K562 (cell line): ENCODE measurements around the gene DENND6A. TPM values are rescaled to one million over a fixed set of nuclear protein-coding genes. Genes with fewer than 3 reads are reported as not detected.
"Not testable (repeated sequence)": the region's sequence is repeated elsewhere in the genome, so short reads cannot be mapped to it uniquely, and the experiment has no call there.

Source experiments
- ATAC-seq: fragments of 200-7000 bp; cut with Tn5 transposase; 3 replicates; pipeline ENCODE4 v1.9.1; 2020; ENCODE audit warnings: moderate library complexity
- BruUV-seq: library from RNA; stranded (reverse); fragments of 400-500 nt; replicated peaks from 2 replicates; lab custom pipeline; 2021; lab: Mats Ljungman, UMichigan
- CTCF ChIA-PET: fragments of 300-600 bp; formaldehyde crosslinking; extraction: SDS; loops from one replicate; lab custom pipeline; 2021; ENCODE audit warnings: low intra/inter-chr PET ratio; lab: Yijun Ruan, JAX
- POLR2A ChIA-PET: fragments of 300-600, 350-650 bp; sonication (Branson Sonifier 250); formaldehyde crosslinking; extraction: SDS; loops from one replicate; lab custom pipeline; 2021; ENCODE audit warnings: antibody characterized with exemption, inconsistent platforms; lab: Yijun Ruan, JAX
- DNase-seq, 4 experiments: peaks; one replicate each; pipeline versions ENCODE4 v3.0.0 to v3.0.0-alpha.2; 2011 to 2018; ENCODE audit warnings: low spot score in 3 of 4, mixed read lengths in 3 of 4; ENCODE audit errors: extremely low read depth in 1 of 4
- FAIRE-seq: peaks from 2 replicates; lab custom pipeline; 2011; peaks lifted over from hg19 to GRCh38; lab: Jason Lieb, UNC
- H2AFZ ChIP-seq: 2 replicates; pipeline ENCODE4 v1.6.0; 2011; ENCODE audit warnings: low read depth, low read length, control low read depth, inconsistent platforms
- H3K27ac ChIP-seq: fragments of 200-600 bp; 3 replicates; pipeline ENCODE4 v1.8.0; 2011; ENCODE audit warnings: low read depth, mild to moderate bottlenecking, control low read depth, inconsistent platforms, low read length, moderate library complexity, mixed read lengths; ENCODE audit errors: extremely low read depth
- H3K27me3 ChIP-seq, 2 experiments: fragments of 300-600 bp in 1 of 2; 2 replicates in 1 of 2; 3 replicates in 1 of 2; pipeline versions ENCODE4 v1.6.0 to v1.8.0; 2011; ENCODE audit warnings: inconsistent platforms in 2 of 2, low read length in 2 of 2, mild to moderate bottlenecking in 1 of 2, mixed read lengths in 1 of 2, moderate library complexity in 1 of 2; ENCODE audit not compliant: control insufficient read depth in 2 of 2, insufficient read depth in 2 of 2
- H3K36me3 ChIP-seq: fragments of 300-600 bp; 3 replicates; pipeline ENCODE4 v1.8.0; 2011; ENCODE audit warnings: mild to moderate bottlenecking, low read length, inconsistent platforms; ENCODE audit not compliant: control insufficient read depth, insufficient read depth
- H3K4me1 ChIP-seq, 2 experiments: fragments of 200-600 bp in 1 of 2; replicated peaks in 1 of 2; 2 replicates in 1 of 2; 3 replicates in 1 of 2; pipeline versions ENCODE4 v1.5.1 to v1.8.0; 2011; ENCODE audit warnings: inconsistent platforms in 2 of 2, low read length in 2 of 2, mild to moderate bottlenecking in 1 of 2, mixed read lengths in 1 of 2, moderate library complexity in 1 of 2; ENCODE audit not compliant: control insufficient read depth in 2 of 2, insufficient read depth in 2 of 2
- H3K4me2 ChIP-seq: 2 replicates; pipeline ENCODE4 v1.6.1; 2011; ENCODE audit warnings: low read length, control low read depth, inconsistent platforms, mixed read lengths; ENCODE audit not compliant: insufficient read depth
- H3K4me3 ChIP-seq: fragments of 200-600 bp; sonication (generic), shearing (Covaris generic); 2 replicates; pipeline ENCODE4 v1.5.1; 2016; ENCODE audit warnings: control low read depth, inconsistent platforms
- H3K79me2 ChIP-seq: fragments of 200-600 bp; 3 replicates; pipeline ENCODE4 v1.8.0; 2011; ENCODE audit warnings: low read length, inconsistent platforms; ENCODE audit not compliant: control insufficient read depth, insufficient read depth
- H3K9ac ChIP-seq, 2 experiments: 2 replicates each; pipeline versions ENCODE4 v1.6.0 to v1.6.1; 2011; ENCODE audit warnings: low read depth in 2 of 2, low read length in 2 of 2, control low read depth in 1 of 2, inconsistent platforms in 1 of 2, mild to moderate bottlenecking in 1 of 2, mixed read lengths in 1 of 2; ENCODE audit not compliant: insufficient read depth in 1 of 2
- H3K9me1 ChIP-seq: one replicate; pipeline ENCODE4 v1.6.0; 2011; ENCODE audit warnings: inconsistent platforms, mild to moderate bottlenecking, low read length, moderate library complexity; ENCODE audit not compliant: control insufficient read depth, insufficient read depth
- H3K9me3 ChIP-seq: replicated peaks from 2 replicates; pipeline ENCODE4 v1.5.1; 2011; ENCODE audit warnings: low read depth, low read length, inconsistent platforms; ENCODE audit not compliant: control insufficient read depth, insufficient read depth
- H4K20me1 ChIP-seq: replicated peaks from 2 replicates; pipeline ENCODE4 v1.6.1; 2011; ENCODE audit warnings: low read length, inconsistent platforms, mixed read lengths; ENCODE audit not compliant: control insufficient read depth, insufficient read depth
- BCOR ChIP-seq: fragments of 450-650 bp; IDR thresholded peaks from 2 replicates; pipeline ENCODE4 v1.6.1; 2016
- CEBPB ChIP-seq: fragments of 450-650 bp; IDR thresholded peaks from 2 replicates; pipeline ENCODE4 v1.6.1; 2016; ENCODE audit warnings: missing genetic modification characterization, missing compliant biosample characterization
- CEBPG ChIP-seq, 3 experiments: fragments of 200-800 bp in 1 of 3; sonication (Bioruptor generic) in 1 of 3; sonication (generic) in 1 of 3; formaldehyde crosslinking in 1 of 3; IDR thresholded peaks in 2 of 3; conservative IDR thresholded peaks in 1 of 3; 2 replicates each; pipeline versions ENCODE4 v1.6.1 to v1.8.0; 2016 to 2022; ENCODE audit warnings: missing compliant biosample characterization in 2 of 3, missing genetic modification characterization in 2 of 3, mild to moderate bottlenecking in 1 of 3, missing genetic modification reagents in 1 of 3
- CHCHD3 ChIP-seq: fragments of 250-450 bp; sonication (Bioruptor Pico); IDR thresholded peaks from 2 replicates; pipeline ENCODE4 v2.1.2; 2022; ENCODE audit warnings: mild to moderate bottlenecking
- DIDO1 ChIP-seq: fragments of 450-650 bp; IDR thresholded peaks from 2 replicates; pipeline ENCODE4 v1.6.1; 2016; ENCODE audit warnings: low read depth, missing biosample characterization, missing genetic modification characterization
- NONO ChIP-seq, 2 experiments: fragments of 200-400 bp in 1 of 2; fragments of 450-650 bp in 1 of 2; formaldehyde crosslinking in 1 of 2; IDR thresholded peaks; 2 replicates each; pipeline ENCODE4 v1.6.1; 2017; ENCODE audit warnings: low read depth in 2 of 2, mild to moderate bottlenecking in 2 of 2, moderate library complexity in 2 of 2, low read length in 1 of 2
- SIRT6 ChIP-seq: IDR thresholded peaks from one replicate; pipeline ENCODE4 v1.6.1; 2012; ENCODE audit warnings: low read depth, mild to moderate bottlenecking, control low read depth, inconsistent platforms, low read length, moderate library complexity
- STAT5A ChIP-seq: IDR thresholded peaks from 2 replicates; pipeline ENCODE4 v1.6.1; 2012; ENCODE audit warnings: low read length, inconsistent platforms, borderline replicate concordance
- ZBED1 ChIP-seq: IDR thresholded peaks from 2 replicates; pipeline ENCODE4 v1.6.1; 2014
- ZNF77 ChIP-seq: fragments of 250-450 bp; sonication (Bioruptor Pico); IDR thresholded peaks from 2 replicates; pipeline ENCODE4 v1.5.0; 2020
- WGBS: fragments of 100-300 bp; shearing (Covaris generic); methylation state at CpG from one replicate; pipeline ENCODE4 v1.1.6; 2016; ENCODE audit warnings: low coverage, mixed read lengths; ENCODE audit not compliant: insufficient coverage; ENCODE audit errors: missing lambda C conversion rate; 5-methylcytosine and 5-hydroxymethylcytosine counted together
- in situ Hi-C: fragments of 300-500 bp; cut with MboI; formaldehyde crosslinking; loops from 4 replicates; pipeline ENCODE4 v1.15.0; 2018; ENCODE audit warnings: inconsistent platforms, mixed read lengths
- intact Hi-C: fragments of 100-400 bp; cut with micrococcal nuclease; formaldehyde crosslinking; loops from 2 replicates; pipeline ENCODE4 v1.14.2; 2022
- polyA plus RNA-seq, 8 experiments: library from polyadenylated mRNA; depleted of rRNA in 4 of 8; stranded (reverse) in 5 of 8; unstranded in 3 of 8; fragments of >200 nt; fragmentation: Nextera tagmentation in 2 of 8; fragmentation: Illumina TruSeq in 1 of 8; extraction: Ambion mirVana in 2 of 8; extraction: Trizol in 1 of 8; gene quantifications; 2 replicates each; pipeline versions ENCODE4 v1.2.1 to v1.2.3, GENCODE V29; 2011 to 2014; ENCODE audit warnings: inconsistent platforms in 1 of 8, missing spikeins in 1 of 8
- total RNA-seq, 7 experiments: library from RNA; depleted of rRNA in 6 of 7; stranded (reverse); fragments of >200 nt in 6 of 7; fragmentation: Illumina TruSeq in 2 of 7; extraction: Trizol in 2 of 7; gene quantifications; 2 replicates each; pipeline versions ENCODE4 v1.2.1 to v1.2.3, GENCODE V29; 2011 to 2021; ENCODE audit warnings: low replicate concordance in 1 of 7

DENND6A gene
- total and polyA plus RNA-seq, 9 of the 15 experiments (the other 6 are each of a cell fraction or from before 2014, with no cell fraction given), result 1.5 to 12.7 (median 7.1) TPM

DNA sequence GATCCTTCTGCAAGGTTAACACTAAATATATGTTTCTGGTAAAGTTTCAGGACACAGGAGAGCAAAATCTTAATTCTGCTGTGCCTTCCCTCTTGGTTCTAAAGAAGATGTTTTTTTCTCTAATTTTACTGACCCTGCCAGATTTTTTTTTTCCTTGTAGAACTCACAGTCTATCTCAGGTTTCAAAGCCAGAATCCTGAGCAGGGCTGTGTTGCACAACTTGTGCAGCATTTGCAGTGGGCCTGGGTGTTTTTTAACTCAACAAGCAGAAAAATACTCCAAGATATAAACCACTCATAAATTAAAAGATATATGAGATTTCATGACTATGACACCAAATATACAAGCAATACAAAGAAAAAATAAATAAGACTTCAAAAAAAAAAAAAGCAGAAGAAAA lies 55.5 kb downstream of the DENND6A start:
- in situ Hi-C loops, result no loop called here

DNA sequence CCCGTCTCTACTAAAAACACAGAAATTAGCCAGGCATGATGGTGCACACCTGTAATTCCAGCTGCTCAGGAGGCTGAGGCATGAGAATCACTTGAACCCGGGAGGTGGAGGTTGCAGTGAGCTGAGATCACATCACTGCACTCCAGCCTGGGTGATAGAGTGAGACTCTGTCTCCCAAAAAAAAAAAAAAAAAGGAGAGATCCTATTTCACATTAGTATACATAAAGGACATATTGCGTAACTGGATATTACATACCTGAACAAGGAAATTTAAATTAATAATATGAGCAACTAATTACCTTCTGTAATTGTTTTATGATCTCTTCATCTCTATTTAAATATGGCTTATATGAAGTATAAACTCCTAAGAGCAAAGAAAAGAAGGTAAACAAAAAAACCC lies 58.6 kb downstream of the DENND6A start:
- H3K4me2 ChIP-seq; intact Hi-C loops; FAIRE-seq; H3K27ac ChIP-seq; H3K4me1 ChIP-seq; CTCF ChIA-PET; DNase-seq; H3K9me1 ChIP-seq; in situ Hi-C loops; ATAC-seq; H4K20me1 ChIP-seq; H3K9me3 ChIP-seq; H3K79me2 ChIP-seq; POLR2A ChIA-PET; H2AFZ ChIP-seq; H3K9ac ChIP-seq; H3K27me3 ChIP-seq; BruUV-seq; H3K4me3 ChIP-seq; TF ChIP-seq CEBPG (CRISPR knock-in tag; IDR thresholded peaks at IDR 0.05): not testable (repeated sequence)
- WGBS, result 80% methylated on average over 3 of the region's 3 CpGs
- peak in 1 of 2 experiments; percentile 89; a peak in 2 of 4 replicates for TF ChIP-seq CEBPG (tag; conservative IDR thresholded peaks at IDR 0.05 in 1 of 2, IDR thresholded peaks at IDR 0.05 in 1 of 2)
- peak; percentile 74 for TF ChIP-seq CEBPB (tag)
- peaks cover 16% of the 10 kb centered on the region; the same call in 2 of the 3 replicates for H3K36me3 ChIP-seq

More for the DNA sequence above, 55.5 kb downstream of the DENND6A start:
- H3K4me3 ChIP-seq, result no peak overlapping the region
- peaks cover 19% of the 10 kb centered on the region; the same call in 2 of the 3 replicates for H3K36me3 ChIP-seq
- no peak for FAIRE-seq
- no peak for ATAC-seq
- no peaks in the 10 kb centered on the region for H3K79me2 ChIP-seq
- ChIA-PET CTCF (no interaction called here), POLR2A (interaction anchor here (1.0 kb wide), 1 partner anchor 17 kb away, joined by 4 read pairs; no protein-coding TSS in a partner anchor)
- intact Hi-C loops, result no loop called here
- H3K9ac ChIP-seq, result no peak overlapping the region
- H3K27ac ChIP-seq, result no peak overlapping the region
- DNase-seq, result no peak
- no peaks in the 10 kb centered on the region for H4K20me1 ChIP-seq
- no peak for TF ChIP-seq DIDO1 (tag)
- TF ChIP-seq STAT5A, result no peak
- TF ChIP-seq BCOR, result no peak
- TF ChIP-seq NONO (IDR thresholded peaks at IDR 0.05; ENCODE audit: low read depth in 2 of 2, low read length in 1 of 2), result no peak
- TF ChIP-seq CHCHD3 (CRISPR knock-in tag), result no peak
- TF ChIP-seq SIRT6, result no peak
- no peak for TF ChIP-seq ZNF77 (CRISPR knock-in tag)
- no peak for TF ChIP-seq ZBED1
- H2AFZ ChIP-seq, result no peak overlapping the region
- no peaks in the 10 kb centered on the region for H3K9me1 ChIP-seq
- no peaks in the 10 kb centered on the region for H3K4me1 ChIP-seq
- H3K27me3 ChIP-seq, result no peaks in the 10 kb centered on the region
- no TSS peak for BruUV-seq
- H3K9me3 ChIP-seq, result no peaks in the 10 kb centered on the region
- H3K4me2 ChIP-seq, result no peak overlapping the region
